HCT116 (cell line): ENCODE measurements around the gene PIK3CA. TPM values are rescaled to one million over a fixed set of nuclear protein-coding genes. Genes with fewer than 3 reads are reported as not detected.

Experiments used
- ATAC-seq: fragments of 200-7000 bp; cut with Tn5 transposase; 2 replicates; pipeline ENCODE4 v1.9.1; 2020; ENCODE audit warnings: mild to moderate bottlenecking, moderate library complexity
- BruUV-seq: library from RNA; stranded (reverse); fragments of 400-500 nt; replicated peaks from 2 replicates; lab custom pipeline; 2021; lab: Mats Ljungman, UMichigan
- CTCF ChIA-PET: fragments of 300-600 bp; sonication (Branson Sonifier 250); formaldehyde crosslinking; loops from one replicate; lab custom pipeline; 2021; ENCODE audit warnings: antibody characterized with exemption; lab: Charles Lee
- POLR2A ChIA-PET: fragments of 300-600, 350-600 bp; sonication (Branson Sonifier 250); formaldehyde crosslinking; loops from one replicate; lab custom pipeline; 2021; ENCODE audit warnings: antibody characterized with exemption; lab: Charles Lee
- RAD21 ChIA-PET, 2 experiments: fragments of 300-600 bp; sonication (Branson Sonifier 250); formaldehyde crosslinking; loops; one replicate each; lab custom pipeline; 2023; ENCODE audit warnings: low total read pairs in 2 of 2; ENCODE audit not compliant: uncharacterized antibody in 2 of 2, unreplicated experiment in 2 of 2, low non-redundant PET in 1 of 2; lab: Charles Lee
- DNase-seq: peaks from one replicate; pipeline ENCODE4 v3.0.0-alpha.2; 2010; ENCODE audit warnings: low read depth, low spot score
- H2AFZ ChIP-seq: fragments of 200-600 bp; shearing (Covaris generic), sonication (generic); 2 replicates; pipeline ENCODE4 v1.6.1; 2017; ENCODE audit warnings: low read depth, mixed run types, mixed read lengths, antibody characterized with exemption, low read length; ENCODE audit not compliant: poor library complexity, severe bottlenecking
- H3K27ac ChIP-seq: 2 replicates; pipeline ENCODE4 v1.5.1; 2012; ENCODE audit warnings: low read depth, low read length
- H3K27me3 ChIP-seq: fragments of 200-600 bp; sonication (generic); 2 replicates; pipeline ENCODE4 v1.6.1; 2016; ENCODE audit warnings: mixed run types, low read length, mixed read lengths; ENCODE audit not compliant: insufficient read depth
- H3K36me3 ChIP-seq, 2 experiments: fragments of 200-500 bp in 1 of 2; fragments of 200-600 bp in 1 of 2; sonication (Bioruptor generic) in 1 of 2; sonication (generic) in 1 of 2; 2 replicates each; pipeline versions ENCODE4 v1.5.1 to v1.6.1; 2014 to 2016; ENCODE audit warnings: low read length in 2 of 2, inconsistent platforms in 1 of 2, mixed read lengths in 1 of 2, mixed run types in 1 of 2; ENCODE audit not compliant: insufficient read depth in 2 of 2, control insufficient read depth in 1 of 2
- H3K4me1 ChIP-seq, 2 experiments: fragments of 200-600 bp in 1 of 2; sonication (generic) in 1 of 2; 2 replicates each; pipeline versions ENCODE4 v1.5.1 to v1.6.1; 2012 to 2017; ENCODE audit warnings: low read length in 2 of 2, inconsistent platforms in 1 of 2, mild to moderate bottlenecking in 1 of 2, mixed read lengths in 1 of 2, mixed run types in 1 of 2, moderate library complexity in 1 of 2; ENCODE audit not compliant: insufficient read depth in 2 of 2, control insufficient read depth in 1 of 2
- H3K4me2 ChIP-seq: fragments of 200-600 bp; sonication (generic); 2 replicates; pipeline ENCODE4 v1.6.1; 2017; ENCODE audit warnings: mixed run types, low read length, mixed read lengths
- H3K4me3 ChIP-seq, 2 experiments: fragments of 200-600 bp in 1 of 2; sonication (generic) in 1 of 2; replicated peaks in 1 of 2; 2 replicates each; pipeline ENCODE4 v1.5.1; 2011 to 2016; ENCODE audit warnings: low read length in 2 of 2, control low read depth in 1 of 2, low read depth in 1 of 2, mild to moderate bottlenecking in 1 of 2, mixed read lengths in 1 of 2, mixed run types in 1 of 2
- H3K79me2 ChIP-seq: fragments of 200-600 bp; sonication (generic); 2 replicates; pipeline ENCODE4 v1.6.1; 2017; ENCODE audit warnings: mild to moderate bottlenecking, mixed run types, low read length, moderate library complexity, mixed read lengths; ENCODE audit not compliant: insufficient read depth
- H3K9ac ChIP-seq: fragments of 200-600 bp; sonication (generic); 2 replicates; pipeline ENCODE4 v1.6.1; 2016; ENCODE audit warnings: low read length, mixed read lengths
- H3K9me2 ChIP-seq: fragments of 200-600 bp; sonication (generic), shearing (Covaris generic); 2 replicates; pipeline ENCODE4 v1.6.1; 2017; ENCODE audit warnings: mixed run types, mild to moderate bottlenecking, moderate library complexity; ENCODE audit not compliant: insufficient read depth
- H3K9me3 ChIP-seq, 2 experiments: fragments of 200-500 bp in 1 of 2; fragments of 200-600 bp in 1 of 2; sonication (Bioruptor generic) in 1 of 2; sonication (generic) in 1 of 2; 2 replicates each; pipeline ENCODE4 v1.6.1; 2014 to 2017; ENCODE audit warnings: low read length in 2 of 2, mixed read lengths in 2 of 2, inconsistent platforms in 1 of 2, low read depth in 1 of 2, mild to moderate bottlenecking in 1 of 2, mixed run types in 1 of 2, moderate library complexity in 1 of 2; ENCODE audit not compliant: control insufficient read depth in 1 of 2, insufficient read depth in 1 of 2
- H4K20me1 ChIP-seq: fragments of 200-600 bp; sonication (generic), shearing (Covaris generic); 2 replicates; pipeline ENCODE4 v1.6.1; 2017; ENCODE audit warnings: mixed run types, mild to moderate bottlenecking, moderate library complexity; ENCODE audit not compliant: insufficient read depth
- CBX3 ChIP-seq: IDR thresholded peaks from 2 replicates; pipeline ENCODE4 v1.6.1; 2012; ENCODE audit warnings: low read depth
- CTCF ChIP-seq, 3 experiments: fragments of 200-600 bp in 1 of 3; sonication (generic) in 1 of 3; IDR thresholded peaks in 2 of 3; conservative IDR thresholded peaks in 1 of 3; 2 replicates each; pipeline ENCODE4 v1.5.1; 2012 to 2017; ENCODE audit warnings: low read depth in 2 of 3, low read length in 2 of 3, antibody characterized with exemption in 1 of 3, borderline replicate concordance in 1 of 3, control low read depth in 1 of 3, mild to moderate bottlenecking in 1 of 3, mixed read lengths in 1 of 3, mixed run types in 1 of 3, moderate library complexity in 1 of 3; ENCODE audit not compliant: insufficient read depth in 1 of 3
- ELF1 ChIP-seq: IDR thresholded peaks from 2 replicates; pipeline ENCODE4 v1.6.1; 2012; ENCODE audit warnings: low read depth, borderline replicate concordance
- MAX ChIP-seq: IDR thresholded peaks from 2 replicates; pipeline ENCODE4 v1.6.1; 2012
- TCF7L2 ChIP-seq: IDR thresholded peaks from 2 replicates; pipeline ENCODE4 v1.7.0; 2011; ENCODE audit warnings: borderline replicate concordance, inconsistent platforms; ENCODE audit not compliant: insufficient read depth, insufficient read length; ENCODE audit errors: extremely low read depth
- ZFX ChIP-seq: fragments of 450-650 bp; IDR thresholded peaks from 2 replicates; pipeline ENCODE4 v1.6.1; 2017
- intact Hi-C: fragments of 100-400 bp; cut with micrococcal nuclease; formaldehyde crosslinking; loops from 2 replicates; pipeline ENCODE4 v1.10.0; 2022
- total RNA-seq: library from RNA; stranded (reverse); gene quantifications from one replicate; pipeline ENCODE4 v1.2.1, GENCODE V29; 2021; ENCODE audit not compliant: unreplicated experiment
- TF ChIP-seq, protein P1 (sequence below): IDR thresholded peaks from 2 replicates; pipeline ENCODE4 v1.6.1; 2012; ENCODE audit warnings: low read depth
- TF ChIP-seq, protein P2 (sequence below): IDR thresholded peaks from 2 replicates; pipeline ENCODE4 v1.6.1; 2011; ENCODE audit warnings: mild to moderate bottlenecking, low read length, moderate library complexity; ENCODE audit not compliant: insufficient replicate concordance; ENCODE audit errors: extremely low read depth

The PIK3CA gene
- total RNA-seq, 1 experiment from 2014 or later, result 17.9 TPM

DNA sequence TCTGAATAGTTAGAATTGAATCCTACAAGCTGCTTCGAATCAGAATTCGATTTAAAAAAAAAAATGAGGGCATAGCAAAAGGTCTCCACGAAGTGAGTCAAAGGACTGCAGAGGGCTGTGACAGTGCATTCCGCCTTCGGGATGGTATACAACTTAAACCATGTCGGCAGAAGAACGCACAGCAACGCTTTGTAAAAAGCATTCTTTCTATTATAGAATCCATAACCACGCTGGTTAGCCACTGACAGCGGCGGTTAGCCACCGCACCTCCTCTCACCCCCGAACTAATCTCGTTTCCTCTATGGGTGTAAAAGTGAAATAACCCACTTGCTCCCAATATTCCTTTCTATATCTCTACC lies 664 bp upstream of the PIK3CA start:
- TSS peak; percentile 91 for BruUV-seq
- ChIA-PET POLR2A (no interaction called here), CTCF (interaction anchor here (1.0 to 1.6 kb wide), 3 partner anchors 8 to 168 kb away, joined by 3 to 4 read pairs (median 3); no protein-coding TSS in a partner anchor), RAD21 (interaction anchor here in 1 of 2 experiments (1.2 kb wide), 1 partner anchor 168 kb away, joined by 3 read pairs; no protein-coding TSS in a partner anchor)
- H3K36me3 ChIP-seq, result no peaks in the 10 kb centered on the region
- no peaks in the 10 kb centered on the region for H3K9me3 ChIP-seq
- no peak for DNase-seq
- no peaks in the 10 kb centered on the region for H3K27me3 ChIP-seq
- H2AFZ ChIP-seq, result peak overlapping the region; percentile 97
- intact Hi-C loops, result loop anchor here (1.0 to 2.0 kb wide), 3 partner anchors 79 to 411 kb away; no protein-coding TSS in a partner anchor
- no peaks in the 10 kb centered on the region for H4K20me1 ChIP-seq
- peak overlapping the region; percentile 91 for H3K4me2 ChIP-seq
- H3K4me3 ChIP-seq, result peak overlapping the region; percentile 65 to 84
- peaks cover 0 to 14% of the 10 kb centered on the region in 2 experiments; a peak in 3 of 4 replicates for H3K4me1 ChIP-seq
- no peak; a peak in 1 of 6 replicates for TF ChIP-seq CTCF (IDR thresholded peaks at IDR 0.05 in 2 of 3, conservative IDR thresholded peaks at IDR 0.05 in 1 of 3; ENCODE audit: borderline replicate concordance in 1 of 3, insufficient read depth in 1 of 3, low read depth in 2 of 3, low read length in 2 of 3)
- no peak for TF ChIP-seq TCF7L2
- no peak for TF ChIP-seq ZFX
- TF ChIP-seq, protein P1, sequence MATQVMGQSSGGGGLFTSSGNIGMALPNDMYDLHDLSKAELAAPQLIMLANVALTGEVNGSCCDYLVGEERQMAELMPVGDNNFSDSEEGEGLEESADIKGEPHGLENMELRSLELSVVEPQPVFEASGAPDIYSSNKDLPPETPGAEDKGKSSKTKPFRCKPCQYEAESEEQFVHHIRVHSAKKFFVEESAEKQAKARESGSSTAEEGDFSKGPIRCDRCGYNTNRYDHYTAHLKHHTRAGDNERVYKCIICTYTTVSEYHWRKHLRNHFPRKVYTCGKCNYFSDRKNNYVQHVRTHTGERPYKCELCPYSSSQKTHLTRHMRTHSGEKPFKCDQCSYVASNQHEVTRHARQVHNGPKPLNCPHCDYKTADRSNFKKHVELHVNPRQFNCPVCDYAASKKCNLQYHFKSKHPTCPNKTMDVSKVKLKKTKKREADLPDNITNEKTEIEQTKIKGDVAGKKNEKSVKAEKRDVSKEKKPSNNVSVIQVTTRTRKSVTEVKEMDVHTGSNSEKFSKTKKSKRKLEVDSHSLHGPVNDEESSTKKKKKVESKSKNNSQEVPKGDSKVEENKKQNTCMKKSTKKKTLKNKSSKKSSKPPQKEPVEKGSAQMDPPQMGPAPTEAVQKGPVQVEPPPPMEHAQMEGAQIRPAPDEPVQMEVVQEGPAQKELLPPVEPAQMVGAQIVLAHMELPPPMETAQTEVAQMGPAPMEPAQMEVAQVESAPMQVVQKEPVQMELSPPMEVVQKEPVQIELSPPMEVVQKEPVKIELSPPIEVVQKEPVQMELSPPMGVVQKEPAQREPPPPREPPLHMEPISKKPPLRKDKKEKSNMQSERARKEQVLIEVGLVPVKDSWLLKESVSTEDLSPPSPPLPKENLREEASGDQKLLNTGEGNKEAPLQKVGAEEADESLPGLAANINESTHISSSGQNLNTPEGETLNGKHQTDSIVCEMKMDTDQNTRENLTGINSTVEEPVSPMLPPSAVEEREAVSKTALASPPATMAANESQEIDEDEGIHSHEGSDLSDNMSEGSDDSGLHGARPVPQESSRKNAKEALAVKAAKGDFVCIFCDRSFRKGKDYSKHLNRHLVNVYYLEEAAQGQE, result no peak
- TF ChIP-seq, protein P2, sequence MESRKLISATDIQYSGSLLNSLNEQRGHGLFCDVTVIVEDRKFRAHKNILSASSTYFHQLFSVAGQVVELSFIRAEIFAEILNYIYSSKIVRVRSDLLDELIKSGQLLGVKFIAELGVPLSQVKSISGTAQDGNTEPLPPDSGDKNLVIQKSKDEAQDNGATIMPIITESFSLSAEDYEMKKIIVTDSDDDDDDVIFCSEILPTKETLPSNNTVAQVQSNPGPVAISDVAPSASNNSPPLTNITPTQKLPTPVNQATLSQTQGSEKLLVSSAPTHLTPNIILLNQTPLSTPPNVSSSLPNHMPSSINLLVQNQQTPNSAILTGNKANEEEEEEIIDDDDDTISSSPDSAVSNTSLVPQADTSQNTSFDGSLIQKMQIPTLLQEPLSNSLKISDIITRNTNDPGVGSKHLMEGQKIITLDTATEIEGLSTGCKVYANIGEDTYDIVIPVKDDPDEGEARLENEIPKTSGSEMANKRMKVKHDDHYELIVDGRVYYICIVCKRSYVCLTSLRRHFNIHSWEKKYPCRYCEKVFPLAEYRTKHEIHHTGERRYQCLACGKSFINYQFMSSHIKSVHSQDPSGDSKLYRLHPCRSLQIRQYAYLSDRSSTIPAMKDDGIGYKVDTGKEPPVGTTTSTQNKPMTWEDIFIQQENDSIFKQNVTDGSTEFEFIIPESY, result no peak
- TF ChIP-seq CBX3, result no peak
- TF ChIP-seq MAX, result no peak
- TF ChIP-seq ELF1, result no peak
- ATAC-seq, result peak; percentile 42
- H3K27ac ChIP-seq, result peak overlapping the region; percentile 62
- peaks cover 33% of the 10 kb centered on the region for H3K79me2 ChIP-seq
- peak overlapping the region; percentile 69 for H3K9ac ChIP-seq
- H3K9me2 ChIP-seq, result no peaks in the 10 kb centered on the region
